ENCODE data around the gene U2AF2. TPM values are rescaled to one million over a fixed set of nuclear protein-coding genes. Genes with fewer than 3 reads are reported as not detected.

Gene U2AF2
- total RNA-seq, 1 experiment from 2014 or later: 289 TPM

DNA sequence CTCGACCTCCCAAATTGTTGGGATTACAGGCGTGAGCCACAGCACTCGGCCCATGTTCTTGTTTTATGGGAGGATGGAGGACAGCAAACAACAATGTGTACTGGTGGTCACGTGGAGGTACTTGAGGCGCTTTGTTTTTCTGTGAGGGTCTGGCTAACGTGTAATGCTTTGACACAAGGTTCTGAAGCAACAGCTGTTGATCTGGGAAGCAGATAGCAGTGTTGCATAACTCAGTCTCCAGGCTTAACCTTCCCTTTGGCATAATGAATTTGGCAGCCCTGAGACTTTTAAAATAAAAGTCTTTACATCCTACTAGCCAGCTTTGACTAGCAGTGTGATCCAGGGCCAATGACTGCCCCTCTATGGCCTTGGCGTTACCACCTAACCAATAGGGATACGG is 21.0 kb upstream of the U2AF2 start:
- Histone ChIP-seq H3K4me3 (ENCODE audit: insufficient read depth, low read depth, low read length) (no peak overlapping the region), H3K27me3 (ENCODE audit: control insufficient read depth, insufficient read depth, low read length) (no peaks in the 10 kb centered on the region), H3K36me3 (replicated peaks; ENCODE audit: control insufficient read depth, insufficient read depth, low read length) (no peaks in the 10 kb centered on the region; the same call in none of the 2 replicates)
- DNase-seq: peak; percentile 16

DNA sequence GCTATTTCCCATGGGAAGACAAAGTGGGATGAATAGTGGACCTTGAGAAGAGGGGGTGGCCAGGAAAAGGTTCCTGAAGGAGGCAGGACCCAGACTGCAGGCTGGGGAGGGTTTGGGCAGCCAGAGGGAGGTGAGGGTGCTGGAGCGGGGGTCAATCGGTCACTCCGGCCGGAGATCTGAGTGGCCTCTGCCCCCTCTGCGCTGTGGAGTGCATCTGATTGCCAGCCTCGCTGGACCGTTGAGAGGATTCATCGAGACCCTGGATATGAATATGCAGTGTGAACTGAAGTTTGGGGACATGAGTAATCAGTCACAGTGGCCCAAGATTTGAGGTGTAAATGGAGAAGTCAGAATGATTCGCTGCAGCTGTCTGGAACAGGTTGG is 19.5 kb upstream of the U2AF2 start:
- no peak for DNase-seq
- no peaks in the 10 kb centered on the region for H3K27me3 ChIP-seq (ENCODE audit: control insufficient read depth, insufficient read depth, low read length)

DNA sequence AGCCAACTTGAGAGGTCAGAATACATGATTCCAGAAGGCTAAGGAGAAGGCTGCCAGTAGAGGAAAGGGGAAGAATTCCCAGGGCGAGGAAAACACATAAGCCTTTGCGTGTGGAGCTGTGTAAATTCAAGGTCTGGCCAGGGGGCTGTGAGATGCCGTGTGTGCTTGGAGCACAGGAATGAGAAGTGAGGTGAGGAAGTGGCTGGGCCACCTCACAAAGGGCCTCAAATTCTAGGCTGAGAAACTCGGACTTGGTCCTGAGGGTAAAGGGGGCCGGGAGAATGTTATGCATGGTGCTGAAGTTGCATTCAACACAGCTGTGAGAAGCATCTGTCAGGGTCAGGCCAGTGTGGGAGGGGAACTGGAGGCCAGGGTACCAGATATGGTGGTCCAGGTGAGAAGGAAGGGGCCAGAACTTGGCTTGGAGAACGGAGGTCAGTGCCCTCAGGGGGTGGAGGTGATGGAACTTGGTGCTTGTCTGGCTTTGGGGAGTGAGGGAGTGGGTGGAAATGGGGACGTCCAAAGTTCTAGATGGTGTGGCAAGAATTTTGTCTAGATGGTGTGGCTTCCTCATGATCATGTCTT is 18.9 kb upstream of the U2AF2 start:
- Histone ChIP-seq H3K27me3 (ENCODE audit: control insufficient read depth, insufficient read depth, low read length) (no peaks in the 10 kb centered on the region), H3K4me3 (ENCODE audit: insufficient read depth, low read depth, low read length) (peak overlapping the region; percentile 92), H3K36me3 (replicated peaks; ENCODE audit: control insufficient read depth, insufficient read depth, low read length) (no peaks in the 10 kb centered on the region; the same call in none of the 2 replicates)
- DNase-seq: peak; percentile 17

More for the DNA sequence above, 19.5 kb upstream of the U2AF2 start:
- Histone ChIP-seq H3K36me3 (replicated peaks; ENCODE audit: control insufficient read depth, insufficient read depth, low read length) (no peaks in the 10 kb centered on the region; the same call in none of the 2 replicates), H3K4me3 (ENCODE audit: insufficient read depth, low read depth, low read length) (peak overlapping the region; percentile 92)

DNA sequence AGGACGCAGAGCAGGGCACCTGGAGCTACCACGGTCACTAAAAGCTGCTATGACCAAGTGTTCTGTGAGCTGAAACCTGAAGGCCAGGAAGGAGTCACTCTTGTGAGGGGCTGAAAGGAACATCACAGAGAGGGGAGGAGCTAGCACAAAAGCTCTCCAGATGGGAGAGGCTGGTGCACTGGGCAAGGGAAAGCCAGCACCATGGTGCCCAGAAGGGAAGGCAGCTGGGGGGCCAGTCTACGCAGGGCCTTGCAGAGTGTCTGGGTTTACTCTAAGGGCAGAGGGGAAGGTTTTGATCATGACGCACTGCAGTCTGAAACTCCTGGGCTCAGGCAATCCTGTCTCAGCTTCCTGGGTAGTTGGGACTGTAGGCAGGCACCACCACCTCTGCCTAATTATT is 18.1 kb upstream of the U2AF2 start:
- Histone ChIP-seq H3K36me3 (replicated peaks; ENCODE audit: control insufficient read depth, insufficient read depth, low read length) (no peaks in the 10 kb centered on the region; the same call in none of the 2 replicates), H3K4me3 (ENCODE audit: insufficient read depth, low read depth, low read length) (no peak overlapping the region), H3K27me3 (ENCODE audit: control insufficient read depth, insufficient read depth, low read length) (no peaks in the 10 kb centered on the region)
- DNase-seq: no peak

DNA sequence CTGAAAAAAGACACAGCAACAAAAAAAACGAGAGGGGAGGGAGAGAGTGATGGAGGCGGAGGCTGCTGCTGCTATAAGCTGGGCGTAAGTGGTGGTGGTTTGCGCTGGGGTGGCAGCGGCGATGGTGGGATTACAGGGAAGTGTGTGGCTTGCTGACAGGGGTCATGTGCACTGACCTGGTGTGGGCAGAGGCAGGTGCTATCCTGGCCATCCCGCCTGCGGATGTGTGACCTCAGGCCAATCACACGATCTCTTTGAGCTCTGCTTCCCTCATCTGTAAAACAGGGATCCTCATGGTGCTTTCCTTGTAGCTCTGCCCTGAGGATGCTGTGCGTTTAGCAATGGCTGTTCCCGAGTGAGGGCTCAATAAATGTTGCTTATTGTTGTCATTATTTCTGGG is 17.3 kb upstream of the U2AF2 start:
- H3K27me3 ChIP-seq (ENCODE audit: control insufficient read depth, insufficient read depth, low read length): no peaks in the 10 kb centered on the region
- DNase-seq: no peak
- H3K36me3 ChIP-seq (replicated peaks; ENCODE audit: control insufficient read depth, insufficient read depth, low read length): no peaks in the 10 kb centered on the region; the same call in none of the 2 replicates
- no peak overlapping the region for H3K4me3 ChIP-seq (ENCODE audit: insufficient read depth, low read depth, low read length)

DNA sequence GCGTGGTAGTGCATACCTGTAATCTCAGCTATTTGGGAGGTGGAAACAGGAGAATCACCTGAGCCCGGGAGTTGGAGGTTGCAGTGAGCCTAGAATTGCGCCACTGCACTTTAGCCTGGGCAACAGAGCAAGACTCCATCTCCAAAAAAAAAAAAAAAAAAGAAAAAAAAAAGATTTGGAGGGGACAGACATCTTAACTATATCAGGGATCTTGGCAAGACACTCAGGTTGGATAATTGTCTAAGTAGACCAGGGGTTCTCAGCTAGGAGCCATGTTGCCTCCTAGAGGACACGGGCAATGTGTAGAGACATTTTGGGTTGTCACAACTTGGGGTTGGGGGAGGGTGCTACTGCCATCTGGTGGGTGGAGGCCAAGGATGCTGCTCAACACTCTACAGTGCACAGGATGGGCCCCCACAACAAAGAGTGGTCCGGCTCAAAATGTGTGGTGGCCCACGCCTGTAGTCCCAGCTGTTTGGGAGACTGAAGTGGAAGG is 15.9 kb upstream of the U2AF2 start:
- no peaks in the 10 kb centered on the region for H3K27me3 ChIP-seq (ENCODE audit: control insufficient read depth, insufficient read depth, low read length)
- H3K36me3 ChIP-seq (replicated peaks; ENCODE audit: control insufficient read depth, insufficient read depth, low read length): no peaks in the 10 kb centered on the region; the same call in none of the 2 replicates
- H3K4me3 ChIP-seq (ENCODE audit: insufficient read depth, low read depth, low read length): no peak overlapping the region
- DNase-seq: peak; percentile 69

DNA sequence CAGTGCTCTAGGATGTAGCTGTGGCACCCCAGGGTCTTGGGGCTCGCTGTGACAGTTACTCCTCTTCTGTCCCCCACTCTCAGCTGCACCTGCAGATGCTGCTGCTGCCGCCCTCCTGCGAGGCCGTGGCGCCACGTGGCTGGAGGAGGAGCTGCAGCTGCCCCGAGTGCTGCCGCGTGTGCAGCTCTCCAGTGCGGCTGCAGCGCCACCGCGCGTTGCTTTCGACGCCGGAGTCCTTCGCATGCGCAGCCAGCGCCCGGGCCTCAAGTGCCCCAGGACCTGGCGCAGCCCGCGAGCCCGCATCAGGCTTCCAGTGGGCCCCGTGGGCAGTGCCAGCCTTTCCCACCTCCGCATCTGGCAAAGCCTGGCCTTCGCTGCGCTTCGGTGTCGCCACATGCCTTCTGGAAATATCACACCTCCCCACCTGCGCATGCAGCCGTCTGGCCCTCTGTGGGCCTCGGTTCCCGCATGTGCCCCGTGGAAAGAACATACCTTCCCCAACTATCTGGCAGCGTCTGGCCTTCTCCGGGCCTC is 14.7 kb upstream of the U2AF2 start:
- Histone ChIP-seq H3K27me3 (ENCODE audit: control insufficient read depth, insufficient read depth, low read length) (no peaks in the 10 kb centered on the region), H3K36me3 (replicated peaks; ENCODE audit: control insufficient read depth, insufficient read depth, low read length) (peaks cover 5% of the 10 kb centered on the region), H3K4me3 (ENCODE audit: insufficient read depth, low read depth, low read length) (peak overlapping the region; percentile 81)
- peak; percentile 76 for DNase-seq

DNA sequence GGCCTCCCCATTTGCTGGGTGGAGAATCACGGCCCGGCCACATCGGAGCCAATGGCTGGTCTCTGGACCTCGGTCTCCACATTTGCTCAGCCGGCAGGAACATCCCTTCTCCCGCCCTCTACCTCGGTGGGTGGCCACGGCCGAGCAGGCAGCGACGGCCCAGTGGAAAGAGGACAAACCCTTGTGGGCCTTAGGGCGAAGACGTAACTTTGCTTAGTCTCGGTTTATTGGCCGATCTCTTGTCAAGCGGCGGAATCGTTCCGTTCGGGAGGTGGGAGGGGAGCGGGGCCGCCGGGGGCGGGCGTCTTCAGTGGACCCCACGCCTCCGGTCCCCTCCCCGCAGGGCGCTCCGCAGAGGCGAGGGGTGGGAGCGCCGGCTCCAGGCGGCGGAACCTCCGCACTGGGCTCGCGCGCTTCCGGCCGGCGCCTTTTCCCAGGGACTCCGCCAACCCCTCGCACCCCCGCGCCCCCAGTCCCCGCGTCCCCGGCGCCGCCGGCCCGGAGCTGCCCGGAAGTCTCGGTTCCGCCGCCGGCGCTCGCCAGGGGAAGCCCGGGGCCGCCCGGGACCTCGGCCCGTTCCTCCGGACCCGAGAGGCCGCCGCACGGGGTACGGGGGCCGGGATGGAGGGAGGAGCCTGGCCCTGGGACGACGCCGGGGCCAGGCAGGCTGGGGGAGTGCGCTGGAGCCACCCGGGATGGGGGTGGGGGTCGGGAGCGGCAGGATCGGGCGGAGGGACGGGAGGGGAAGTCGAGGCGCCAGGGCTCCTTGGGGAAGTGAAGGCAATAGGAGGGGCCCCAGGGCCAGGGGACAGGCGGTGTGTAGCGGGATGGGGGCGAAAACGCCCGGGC is 14.0 kb upstream of the U2AF2 start, which contains the start of gene ZNF580:
Gene ZNF580, plus strand, starts transcription at position 426 of the 849 bp plus-strand sequence. CDS start 1,507 bp downstream, outside the sequence.
- DNase-seq: peak; percentile 96
- Histone ChIP-seq H3K4me3 (ENCODE audit: insufficient read depth, low read depth, low read length) (peak within 1 kb of the TSS; percentile 81), H3K36me3 (replicated peaks; ENCODE audit: control insufficient read depth, insufficient read depth, low read length) (peaks cover 10% of the 10 kb centered on the region), H3K27me3 (ENCODE audit: control insufficient read depth, insufficient read depth, low read length) (no peaks in the 10 kb centered on the region)

DNA sequence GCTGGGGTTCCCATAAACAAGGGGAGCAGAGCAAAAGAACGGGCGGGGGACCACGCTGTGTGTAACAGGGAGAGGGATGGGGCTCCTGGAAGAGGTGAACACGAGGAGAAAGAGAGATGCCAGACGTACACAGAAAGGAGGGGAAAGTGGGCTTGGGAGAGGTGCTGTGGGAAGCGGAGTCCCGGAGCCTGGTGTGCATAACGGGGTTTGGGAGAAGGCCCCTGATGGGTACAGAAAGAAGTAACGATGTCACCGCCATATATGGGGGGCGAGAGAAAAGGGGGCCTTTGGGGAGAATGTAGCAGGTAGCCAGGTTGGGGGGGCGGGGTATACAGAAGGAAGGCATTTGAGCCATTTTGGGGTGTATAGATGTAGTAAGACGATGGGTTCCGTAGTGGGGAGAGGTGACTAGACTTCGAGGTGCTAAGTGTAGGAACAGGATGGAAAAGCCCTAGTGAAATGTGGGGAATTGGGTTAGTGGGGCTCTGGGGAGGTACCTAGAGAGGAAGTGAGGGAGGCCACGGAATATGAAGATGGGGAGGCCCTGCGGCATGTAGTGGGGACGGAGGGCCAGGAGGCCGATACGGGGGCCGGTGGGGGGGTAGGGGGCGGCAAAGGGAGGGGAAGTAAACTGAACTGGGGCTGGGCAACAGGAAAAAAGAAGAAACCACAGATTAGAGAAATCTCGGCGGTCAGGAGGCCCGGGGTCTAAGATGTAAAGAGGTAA is 13.2 kb upstream of the U2AF2 start:
- Histone ChIP-seq H3K36me3 (replicated peaks; ENCODE audit: control insufficient read depth, insufficient read depth, low read length) (peaks cover 10% of the 10 kb centered on the region), H3K4me3 (ENCODE audit: insufficient read depth, low read depth, low read length) (peak overlapping the region; percentile 81), H3K27me3 (ENCODE audit: control insufficient read depth, insufficient read depth, low read length) (no peaks in the 10 kb centered on the region)
- peak; percentile 73 for DNase-seq

DNA sequence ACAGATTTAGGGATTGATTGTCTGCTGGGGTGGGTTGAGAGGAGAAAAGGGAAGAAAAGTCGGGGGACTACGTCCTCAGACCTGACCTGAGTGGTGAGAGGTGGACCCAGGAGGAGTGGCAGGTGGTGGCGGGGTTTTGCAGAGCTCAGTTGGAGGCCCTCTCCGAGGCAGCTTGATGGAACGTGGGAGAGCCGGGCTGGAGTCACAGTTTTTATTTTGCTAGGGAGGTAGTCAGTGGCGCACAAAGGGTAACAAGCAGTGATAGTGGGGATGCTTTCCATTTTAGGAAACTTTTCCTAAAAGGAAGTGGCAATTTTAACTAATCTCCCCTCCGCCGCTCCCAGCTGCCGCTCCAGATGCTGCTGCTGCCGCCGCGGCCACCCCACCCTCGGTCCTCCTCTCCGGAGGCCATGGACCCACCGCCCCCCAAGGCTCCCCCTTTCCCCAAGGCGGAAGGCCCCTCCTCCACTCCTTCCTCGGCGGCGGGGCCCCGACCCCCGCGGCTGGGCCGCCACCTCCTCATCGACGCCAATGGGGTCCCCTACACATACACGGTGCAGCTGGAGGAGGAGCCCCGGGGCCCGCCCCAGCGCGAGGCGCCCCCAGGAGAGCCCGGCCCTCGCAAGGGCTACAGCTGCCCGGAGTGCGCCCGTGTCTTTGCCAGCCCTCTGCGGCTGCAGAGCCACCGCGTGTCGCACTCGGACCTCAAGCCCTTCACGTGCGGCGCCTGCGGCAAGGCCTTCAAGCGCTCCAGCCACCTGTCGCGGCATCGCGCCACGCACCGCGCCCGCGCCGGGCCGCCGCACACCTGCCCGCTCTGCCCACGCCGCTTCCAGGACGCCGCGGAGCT is 12.5 kb upstream of the U2AF2 start:
- no peaks in the 10 kb centered on the region for H3K27me3 ChIP-seq (ENCODE audit: control insufficient read depth, insufficient read depth, low read length)
- H3K36me3 ChIP-seq (replicated peaks; ENCODE audit: control insufficient read depth, insufficient read depth, low read length): peaks cover 10% of the 10 kb centered on the region
- peak overlapping the region; percentile 81 for H3K4me3 ChIP-seq (ENCODE audit: insufficient read depth, low read depth, low read length)
- peak; percentile 87 for DNase-seq

DNA sequence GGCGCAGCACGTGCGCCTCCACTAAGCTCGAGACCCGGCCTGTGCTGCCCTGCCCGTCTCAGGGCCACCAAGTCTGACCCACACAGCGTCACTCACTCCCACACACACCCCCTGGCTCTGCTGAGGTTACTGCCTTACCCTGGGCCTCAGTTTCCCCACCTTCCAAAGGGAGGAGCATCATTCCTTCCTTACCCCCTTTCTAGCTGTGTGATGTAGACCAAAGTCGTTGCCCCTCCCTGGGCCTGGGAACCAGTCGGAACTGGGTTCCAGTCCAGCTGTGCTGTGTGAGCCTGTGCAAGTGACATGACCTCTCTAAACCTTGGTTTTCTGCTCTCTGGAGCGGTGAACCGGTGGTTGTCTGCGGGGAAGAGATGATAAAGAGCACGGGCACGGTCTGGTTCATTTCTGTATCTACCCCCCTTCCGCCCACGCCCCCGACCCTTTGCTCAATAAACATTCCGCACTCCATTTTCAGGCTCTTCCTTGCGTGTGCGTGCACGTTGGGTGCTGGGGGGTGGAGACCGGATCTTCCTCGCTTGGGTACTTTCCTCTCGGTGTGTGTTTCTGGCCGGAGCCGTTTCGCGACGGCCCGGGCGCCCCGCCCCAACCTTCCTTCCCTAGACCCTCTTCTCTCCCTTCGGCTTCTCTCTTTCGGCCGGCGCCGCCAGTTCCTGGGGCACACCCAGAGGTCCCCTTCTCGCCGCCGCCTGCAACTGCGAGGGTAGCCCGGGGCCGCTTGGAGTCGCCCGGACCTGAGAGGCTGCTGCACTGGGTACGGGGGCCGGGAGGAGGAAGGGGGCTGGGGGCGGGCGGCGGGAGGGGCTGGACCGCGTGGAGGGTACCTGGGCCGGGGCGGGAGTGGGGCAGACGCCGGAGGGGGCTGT is 11.6 kb upstream of the U2AF2 start, which contains the start of gene ZNF581:
Gene ZNF581, plus strand, starts transcription at position 647 of the 884 bp plus-strand sequence. CDS start 923 bp downstream, outside the sequence.
- H3K36me3 ChIP-seq (replicated peaks; ENCODE audit: control insufficient read depth, insufficient read depth, low read length): peaks cover 10% of the 10 kb centered on the region
- peak within 1 kb of the TSS; percentile 81 for H3K4me3 ChIP-seq (ENCODE audit: insufficient read depth, low read depth, low read length)
- H3K27me3 ChIP-seq (ENCODE audit: control insufficient read depth, insufficient read depth, low read length): no peaks in the 10 kb centered on the region
- peak; percentile 96 for DNase-seq

DNA sequence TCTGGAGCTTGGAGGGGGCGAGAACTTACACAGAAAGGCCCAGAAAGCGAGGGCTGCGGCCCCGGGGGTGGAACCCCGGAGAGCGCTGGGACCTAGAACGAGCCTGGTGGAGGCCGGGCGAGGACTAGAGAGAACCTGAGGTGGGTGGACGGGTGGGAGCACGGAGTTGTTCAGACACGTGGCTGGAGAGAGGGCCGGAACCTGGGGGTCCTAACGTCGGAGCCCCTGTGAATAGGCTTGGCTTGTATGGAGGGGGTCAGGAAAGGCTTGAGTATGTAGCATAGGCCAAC is 11.0 kb upstream of the U2AF2 start:
- H3K4me3 ChIP-seq (ENCODE audit: insufficient read depth, low read depth, low read length): peak overlapping the region; percentile 81
- no peak for DNase-seq
- H3K27me3 ChIP-seq (ENCODE audit: control insufficient read depth, insufficient read depth, low read length): no peaks in the 10 kb centered on the region
- peaks cover 10% of the 10 kb centered on the region for H3K36me3 ChIP-seq (replicated peaks; ENCODE audit: control insufficient read depth, insufficient read depth, low read length)

Data from H7 (cell line).